NK-92 (cell line): ENCODE results near the gene POC1A.

ENCODE experiments used
- DNase-seq: peaks from one replicate; lab custom pipeline; 2025; ENCODE audit not compliant: unreplicated experiment; lab: John Stamatoyannopoulos, UW

POC1A gene

GRCh38 chr3:52108302-52109232 is 45.7 kb downstream of the POC1A start:
- DNase-seq: no peak

DNA sequence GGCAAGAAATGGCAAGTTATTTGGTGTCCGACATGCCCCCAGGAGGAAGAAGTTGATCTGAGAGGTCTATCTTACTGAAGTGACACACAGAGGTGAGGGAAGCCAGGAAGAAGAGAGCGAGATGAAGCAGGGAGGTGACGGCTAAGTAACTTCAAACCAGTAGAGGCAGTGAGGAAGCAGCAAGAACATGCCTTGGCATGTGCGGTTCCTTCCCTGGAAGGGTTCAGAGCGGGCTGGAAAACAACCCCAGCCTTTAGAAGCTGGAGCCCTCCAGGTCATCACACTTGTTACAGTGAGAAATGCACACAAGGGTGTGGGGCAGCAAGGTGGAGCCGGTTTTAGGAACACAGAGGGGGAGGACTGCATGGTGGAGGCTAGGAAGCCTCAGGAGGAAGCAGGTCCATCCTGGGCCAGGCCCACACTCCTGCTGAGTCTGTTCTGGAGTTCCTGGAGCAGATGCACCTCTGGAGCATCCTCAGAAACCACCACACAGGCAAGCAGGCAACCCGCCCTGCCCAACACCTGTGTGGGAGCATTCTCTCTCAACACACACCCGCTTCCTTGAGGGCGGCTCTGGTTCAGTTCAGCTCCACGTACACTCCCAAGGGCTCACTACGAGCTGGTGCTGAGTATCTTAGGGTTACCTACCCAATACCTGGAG is 47.1 kb downstream of the POC1A start:
- DNase-seq: no peak

DNA sequence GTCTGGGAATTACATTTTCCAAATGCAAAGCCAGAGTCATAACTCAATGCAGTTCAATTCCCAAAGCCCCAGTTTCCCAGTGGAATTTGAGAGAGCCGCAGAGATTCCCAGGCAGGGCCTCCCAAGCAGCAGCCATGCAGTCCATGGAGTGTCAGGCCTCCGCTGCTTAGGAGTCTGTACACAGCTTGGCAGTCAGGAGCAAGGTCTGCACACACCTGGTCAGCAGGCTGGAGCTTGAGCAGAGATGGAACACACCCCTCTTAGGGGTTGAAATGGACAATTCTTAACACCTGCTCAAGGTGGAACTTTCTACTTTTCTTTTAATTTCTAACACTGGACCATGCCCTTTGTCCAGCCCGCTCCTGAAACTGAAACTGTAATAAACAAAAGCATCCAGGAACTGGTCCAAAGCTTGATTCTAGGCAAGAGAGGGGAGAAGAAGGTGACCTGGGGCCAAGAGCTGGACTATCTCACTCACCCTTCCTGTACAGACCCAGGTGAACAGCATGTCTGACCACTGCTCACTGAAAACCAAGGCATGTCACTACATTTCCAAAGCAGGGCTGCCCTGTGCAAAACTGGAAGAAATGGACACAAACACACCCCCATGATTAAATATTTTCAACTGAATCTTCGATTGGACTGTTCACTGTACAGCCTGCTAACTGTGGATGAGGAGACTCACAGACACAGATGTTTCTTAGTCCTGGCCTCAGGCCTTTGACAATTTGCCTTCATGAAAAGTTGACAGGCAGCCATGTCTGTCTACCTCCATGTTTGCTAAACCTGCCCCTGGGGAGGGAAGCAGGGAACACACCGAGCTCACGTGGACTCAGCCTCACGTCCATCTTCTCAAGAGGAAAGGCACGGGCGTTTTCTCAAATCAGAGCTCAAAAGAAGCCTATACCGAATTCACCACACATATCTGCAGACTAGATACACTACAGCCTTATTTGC is 49.3 kb downstream of the POC1A start:
- no peak for DNase-seq

DNA sequence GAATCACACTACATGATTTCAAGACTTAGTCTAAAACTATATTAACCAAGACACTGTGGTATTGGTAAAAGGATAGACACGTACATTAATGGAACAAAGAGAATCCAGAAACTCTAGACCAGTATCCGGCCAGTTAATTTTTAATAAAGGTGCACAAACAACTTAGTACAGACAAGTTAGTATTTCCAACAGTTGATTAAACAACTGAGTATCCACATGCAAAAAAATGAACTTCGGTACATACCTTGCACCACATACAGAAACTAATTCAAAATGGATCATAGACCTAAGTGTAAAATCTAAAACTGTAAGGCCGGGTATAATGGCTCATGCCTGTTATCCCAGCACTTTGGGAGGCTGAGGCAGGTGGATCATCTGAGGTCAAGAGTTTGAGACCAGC is 51.3 kb downstream of the POC1A start:
- DNase-seq: no peak

DNA sequence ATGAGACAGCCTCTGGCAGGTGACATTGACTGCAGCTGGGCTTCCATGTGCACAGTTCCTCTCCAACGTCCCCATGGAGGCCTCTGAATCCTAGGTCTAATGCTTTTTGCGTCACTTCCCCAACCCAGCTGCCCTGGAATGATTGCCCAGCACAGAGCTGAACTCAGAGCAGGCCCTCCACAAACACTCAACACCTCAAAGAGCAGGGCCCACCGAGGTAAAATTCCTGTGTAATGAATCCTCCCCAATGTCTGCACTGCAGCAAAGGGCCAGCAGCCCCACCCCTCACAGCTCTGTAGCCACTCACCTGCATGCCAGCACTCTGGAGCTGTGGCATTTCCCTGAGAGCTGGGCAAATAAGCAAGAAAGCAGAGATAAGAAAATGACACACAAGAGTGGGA is 55.2 kb downstream of the POC1A start:
- no peak for DNase-seq

- no peak for DNase-seq
Observed at GRCh38 chr3:52097851-52098507, 56.2 kb downstream of the POC1A start.

GRCh38 chr3:52095990-52096775 is 58.0 kb downstream of the POC1A start:
- DNase-seq: no peak

DNA sequence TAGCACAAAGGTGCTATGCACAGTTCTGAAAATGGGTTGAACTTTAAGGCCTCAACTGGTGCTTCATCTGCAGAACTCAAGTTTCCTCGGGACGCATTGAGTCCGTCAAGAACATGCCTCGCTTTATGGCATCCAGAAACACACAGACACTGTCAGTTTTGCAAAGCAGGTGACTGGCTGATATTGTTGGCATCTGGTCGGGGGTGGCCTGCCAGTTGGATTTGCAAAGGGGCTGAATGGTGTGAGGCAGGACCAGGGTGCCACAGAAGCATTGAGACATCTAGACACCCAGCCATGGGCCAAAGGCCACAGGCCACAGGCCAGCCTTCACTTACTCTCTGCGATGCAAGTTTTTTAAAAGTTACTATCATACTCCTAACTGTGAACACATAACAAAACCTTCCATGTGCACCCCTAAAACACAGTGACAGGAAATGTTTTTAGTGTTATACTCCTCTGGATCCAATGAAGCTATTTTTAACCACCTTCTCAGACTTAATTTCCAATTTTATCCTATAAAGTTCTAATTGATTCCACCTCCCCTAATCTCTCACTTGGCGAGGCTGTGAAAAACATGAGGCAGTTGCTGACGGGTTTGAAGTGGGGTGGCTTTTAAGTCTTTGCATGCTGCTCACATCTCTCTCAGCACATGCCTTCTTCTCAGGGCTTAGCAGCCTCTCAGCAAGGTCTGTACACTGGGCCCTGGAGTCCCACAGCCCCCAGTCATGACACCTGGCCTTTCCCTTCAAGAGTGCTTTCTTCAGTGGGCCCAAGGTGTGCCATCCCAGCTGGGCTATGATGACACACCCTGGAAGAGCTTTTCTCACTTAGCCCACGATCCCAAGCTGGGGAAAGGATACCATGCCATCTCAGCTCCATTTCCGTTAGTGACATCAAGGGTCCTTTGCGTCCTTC is 59.4 kb downstream of the POC1A start:
- no peak for DNase-seq

DNA sequence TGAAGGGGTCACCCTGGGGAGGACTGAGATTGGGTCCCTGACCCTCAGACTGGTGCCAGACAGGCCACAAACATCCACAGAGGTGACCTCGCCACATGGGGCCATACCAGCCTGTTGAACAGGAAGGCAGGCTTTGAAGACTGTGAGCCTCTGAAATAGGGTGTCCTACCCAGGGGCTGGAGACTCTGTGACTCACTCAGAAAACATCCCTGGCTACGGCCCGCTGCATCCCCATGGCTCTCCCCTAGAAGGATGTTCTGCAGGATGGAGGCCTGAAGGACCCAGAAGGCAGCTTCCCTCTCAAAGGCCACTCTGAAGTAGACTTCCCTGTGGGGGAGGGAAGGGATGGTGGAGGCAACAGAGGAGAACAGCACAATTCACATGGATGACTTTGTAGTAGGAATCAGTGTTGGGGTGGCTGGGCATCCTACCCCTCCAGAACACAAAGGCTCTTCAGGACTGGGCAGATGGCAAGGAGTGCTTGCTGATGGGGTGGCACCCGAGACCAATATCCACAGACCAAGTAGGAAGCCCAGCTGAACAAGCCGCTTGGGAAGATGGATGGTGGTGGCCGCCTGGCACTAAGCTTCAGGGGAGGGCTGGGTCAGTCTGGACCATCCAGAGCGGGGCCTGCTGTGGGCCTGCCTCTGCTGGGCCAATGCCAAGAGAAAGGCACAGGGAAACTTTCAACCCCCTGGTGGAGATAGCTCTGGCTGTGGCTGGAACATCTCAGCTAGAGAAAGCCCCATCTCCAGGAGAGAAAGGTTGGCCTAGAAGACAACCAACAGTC is 60.3 kb downstream of the POC1A start:
- no peak for DNase-seq

DNA sequence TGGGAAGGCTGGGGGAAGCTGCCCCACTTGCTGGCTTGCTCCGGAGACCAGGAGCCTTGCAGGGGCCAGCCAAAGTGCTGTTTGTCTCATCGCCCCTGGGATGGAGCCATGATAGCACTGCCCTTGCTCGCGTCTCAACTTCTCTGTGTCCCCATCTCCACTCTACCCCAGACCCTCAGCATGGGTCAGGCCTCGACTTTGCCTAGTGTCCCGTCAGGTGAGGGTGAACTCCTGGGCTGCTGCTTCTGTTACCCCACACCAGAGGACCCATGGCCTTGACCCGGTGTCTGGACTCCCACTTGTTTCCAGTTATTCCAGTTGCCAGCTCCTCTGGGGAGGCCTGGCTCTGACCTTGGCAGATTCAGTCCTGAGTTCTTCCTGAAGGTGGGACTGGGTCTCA is 61.3 kb downstream of the POC1A start:
- DNase-seq: no peak

DNA sequence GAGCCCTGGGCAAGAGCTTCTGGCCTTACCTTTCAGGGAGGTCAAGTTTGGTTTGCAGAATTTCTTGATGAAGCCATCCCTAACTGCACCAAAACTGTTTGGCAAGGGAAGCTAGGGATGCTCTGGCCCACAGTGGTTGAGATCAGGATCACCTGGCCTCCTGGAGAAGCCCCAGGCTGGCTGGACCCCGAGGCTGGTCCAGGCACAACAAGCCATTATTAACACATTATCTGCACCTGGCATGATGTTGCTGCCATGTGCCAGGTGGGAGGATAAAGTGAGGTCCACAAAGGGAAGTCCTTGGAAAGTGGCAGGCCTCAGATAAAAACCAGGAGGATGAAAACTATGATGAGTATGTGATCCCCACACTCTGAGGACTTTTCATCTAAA is 62.0 kb downstream of the POC1A start:
- no peak for DNase-seq

DNA sequence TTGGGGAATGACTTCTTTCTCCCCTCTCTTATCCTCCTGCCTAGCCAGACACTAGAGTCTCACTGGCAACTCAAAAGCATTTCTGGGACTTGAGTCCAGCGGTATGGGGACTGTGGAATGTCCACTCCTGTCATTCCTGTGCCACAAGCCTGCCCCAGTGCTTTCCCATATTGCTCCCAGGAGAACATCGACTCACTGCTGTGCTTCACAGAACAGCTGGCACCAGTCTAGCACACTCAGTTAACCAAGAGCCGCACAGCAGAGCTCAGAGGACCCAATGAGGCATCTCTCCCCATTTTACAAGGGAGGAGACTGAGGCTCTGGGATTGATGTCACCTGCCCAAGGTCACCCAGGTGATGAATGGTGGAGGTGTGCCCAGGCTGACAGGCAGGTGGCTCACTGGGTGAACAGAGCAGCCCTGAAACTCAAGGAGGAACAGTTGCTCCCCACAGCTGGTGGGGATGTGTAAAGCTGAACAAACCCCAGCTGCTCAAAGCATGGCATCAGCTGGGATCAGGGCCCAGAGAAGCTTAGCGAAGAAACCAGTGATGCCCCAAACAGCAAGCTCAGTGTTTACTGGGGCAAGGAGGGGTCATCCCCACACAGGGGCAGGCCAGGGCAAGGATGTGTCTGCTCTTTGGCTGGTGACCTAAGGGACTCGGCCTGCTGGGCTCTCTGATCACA is 62.5 kb downstream of the POC1A start:
- no peak for DNase-seq

DNA sequence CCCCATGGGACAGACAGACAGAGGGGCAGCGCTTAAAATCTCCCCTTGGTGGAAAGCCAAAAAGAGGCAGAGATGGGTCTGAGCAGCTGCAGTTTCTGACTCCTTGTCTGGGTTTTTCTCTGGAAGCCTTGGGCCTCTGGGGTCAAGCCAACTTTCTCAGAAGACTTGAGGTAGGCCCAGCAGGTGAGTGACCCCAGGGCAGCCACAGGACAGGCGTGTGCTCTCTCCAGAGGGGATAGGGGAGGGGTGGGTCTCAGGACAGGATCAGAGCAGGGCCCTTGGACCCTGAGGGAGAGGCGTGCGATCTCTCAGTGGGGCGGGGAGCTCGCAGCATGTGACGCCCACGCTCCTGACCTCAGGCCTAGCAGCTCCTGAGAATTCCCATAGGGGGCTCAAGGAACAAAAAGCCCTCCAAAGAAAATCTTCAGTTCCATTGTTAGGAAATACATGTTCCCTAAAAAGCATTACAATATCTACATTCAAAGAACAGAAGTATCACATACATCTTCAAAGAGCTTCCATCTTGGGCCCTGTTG is 63.2 kb downstream of the POC1A start:
- DNase-seq: no peak

- no peak for DNase-seq
Observed at GRCh38 chr3:52090131-52090932, 63.9 kb downstream of the POC1A start.

- no peak for DNase-seq
Observed at GRCh38 chr3:52089691-52090090, 64.5 kb downstream of the POC1A start.
